H9 (cell line): ENCODE data around the gene SH3RF2. TPM values are rescaled to one million over a fixed set of nuclear protein-coding genes. Genes with fewer than 3 reads are reported as not detected.

Experiments used
- DNase-seq: peaks from one replicate; pipeline ENCODE4 v3.0.0-alpha.2; 2017
- H2AFZ ChIP-seq: one replicate; pipeline ENCODE4 v1.6.1; 2013; ENCODE audit warnings: mild to moderate bottlenecking, low read length, control low read depth, moderate library complexity
- H2AK5ac ChIP-seq: 2 replicates; pipeline ENCODE4 v1.6.1; 2013; ENCODE audit warnings: low read length, control low read depth, mixed read lengths; ENCODE audit not compliant: insufficient read length
- H2BK120ac ChIP-seq: one replicate; pipeline ENCODE4 v1.6.1; 2013; ENCODE audit warnings: low read depth, mild to moderate bottlenecking, low read length, control low read depth, inconsistent platforms; ENCODE audit not compliant: poor library complexity, severe bottlenecking
- H2BK12ac ChIP-seq: 2 replicates; pipeline ENCODE4 v1.6.1; 2013; ENCODE audit warnings: low read length, control low read depth, mixed read lengths, low read depth; ENCODE audit not compliant: insufficient read length
- H2BK15ac ChIP-seq: 2 replicates; pipeline ENCODE4 v1.6.1; 2013; ENCODE audit warnings: low read depth, low read length, control low read depth
- H2BK20ac ChIP-seq: one replicate; pipeline ENCODE4 v1.6.1; 2013; ENCODE audit warnings: low read depth, mild to moderate bottlenecking, low read length, control low read depth, inconsistent platforms; ENCODE audit not compliant: poor library complexity, severe bottlenecking
- H2BK5ac ChIP-seq: 2 replicates; pipeline ENCODE4 v1.6.1; 2013; ENCODE audit warnings: low read length, control low read depth, mixed read lengths; ENCODE audit not compliant: insufficient read length
- H3K14ac ChIP-seq: 2 replicates; pipeline ENCODE4 v1.6.1; 2013; ENCODE audit warnings: low read length, control low read depth; ENCODE audit not compliant: insufficient read depth
- H3K18ac ChIP-seq: 2 replicates; pipeline ENCODE4 v1.6.1; 2013; ENCODE audit warnings: low read depth, mild to moderate bottlenecking, mixed read lengths, low read length, control low read depth; ENCODE audit not compliant: insufficient read length
- H3K23ac ChIP-seq: 2 replicates; pipeline ENCODE4 v1.6.1; 2013; ENCODE audit warnings: low read length, control low read depth, mixed read lengths, low read depth; ENCODE audit not compliant: insufficient read length
- H3K23me2 ChIP-seq: 2 replicates; pipeline ENCODE4 v1.6.1; 2013; ENCODE audit warnings: low read depth, mild to moderate bottlenecking, mixed read lengths, low read length, control low read depth; ENCODE audit not compliant: insufficient read length, poor library complexity, severe bottlenecking
- H3K27ac ChIP-seq: 2 replicates; pipeline ENCODE4 v1.5.1; 2013; ENCODE audit warnings: low read length, control low read depth, mixed read lengths, low read depth; ENCODE audit not compliant: insufficient read length
- H3K27me3 ChIP-seq: 2 replicates; pipeline ENCODE4 v1.6.1; 2013; ENCODE audit warnings: low read length, control low read depth, inconsistent platforms; ENCODE audit not compliant: insufficient read depth
- H3K4ac ChIP-seq: 2 replicates; pipeline ENCODE4 v1.6.1; 2013; ENCODE audit warnings: low read depth, mild to moderate bottlenecking, control low read depth, inconsistent platforms, low read length, moderate library complexity
- H3K4me1 ChIP-seq: 2 replicates; pipeline ENCODE4 v1.6.1; 2013; ENCODE audit warnings: low read length, control low read depth, inconsistent platforms; ENCODE audit not compliant: insufficient read depth
- H3K4me2 ChIP-seq: 2 replicates; pipeline ENCODE4 v1.6.1; 2013; ENCODE audit warnings: low read length, control low read depth, mixed read lengths; ENCODE audit not compliant: insufficient read length, insufficient read depth
- H3K56ac ChIP-seq: 2 replicates; pipeline ENCODE4 v1.6.1; 2013; ENCODE audit warnings: low read depth, mild to moderate bottlenecking, mixed read lengths, low read length, control low read depth; ENCODE audit not compliant: insufficient read length
- H3K79me1 ChIP-seq: 2 replicates; pipeline ENCODE4 v1.6.1; 2013; ENCODE audit warnings: low read depth, mild to moderate bottlenecking, moderate library complexity, low read length, control low read depth, inconsistent platforms; ENCODE audit not compliant: insufficient read depth, poor library complexity, severe bottlenecking
- H3K79me2 ChIP-seq: 2 replicates; pipeline ENCODE4 v1.6.1; 2013; ENCODE audit warnings: low read length, control low read depth, inconsistent platforms; ENCODE audit not compliant: insufficient read depth
- H3K9ac ChIP-seq: 2 replicates; pipeline ENCODE4 v1.6.1; 2013; ENCODE audit warnings: low read length, control low read depth, mixed read lengths; ENCODE audit not compliant: insufficient read length; ENCODE audit errors: extremely low read depth
- H3K9me3 ChIP-seq: one replicate; pipeline ENCODE4 v1.6.1; 2013; ENCODE audit warnings: low read depth, low read length, inconsistent platforms; ENCODE audit not compliant: control insufficient read depth
- H3T11ph ChIP-seq: one replicate; pipeline ENCODE4 v1.6.1; 2013; ENCODE audit warnings: mild to moderate bottlenecking, low read length, control low read depth, inconsistent platforms
- H4K20me1 ChIP-seq: one replicate; pipeline ENCODE4 v1.6.1; 2013; ENCODE audit not compliant: control insufficient read depth, insufficient read length, insufficient read depth
- H4K5ac ChIP-seq: 2 replicates; pipeline ENCODE4 v1.6.1; 2013; ENCODE audit warnings: low read depth, mild to moderate bottlenecking, mixed read lengths, low read length, control low read depth; ENCODE audit not compliant: insufficient read length
- H4K8ac ChIP-seq: replicated peaks from 2 replicates; pipeline ENCODE4 v1.6.1; 2013; ENCODE audit warnings: low read length, control low read depth, mixed read lengths, low read depth; ENCODE audit not compliant: insufficient read length
- H4K91ac ChIP-seq: 2 replicates; pipeline ENCODE4 v1.6.1; 2013; ENCODE audit warnings: low read depth, mild to moderate bottlenecking, moderate library complexity, mixed read lengths, low read length, control low read depth; ENCODE audit not compliant: insufficient read length
- H3K27ac Mint-ChIP-seq, 3 experiments: 2 replicates in 2 of 3; 3 replicates in 1 of 3; pipeline ENCODE4 v1.8.0; 2020 to 2021; ENCODE audit warnings: mixed read lengths in 3 of 3, mild to moderate bottlenecking in 1 of 3, moderate library complexity in 1 of 3
- H3K27me3 Mint-ChIP-seq: 2 replicates; pipeline ENCODE4 v1.8.0; 2021; ENCODE audit warnings: low read depth, mild to moderate bottlenecking, moderate library complexity, mixed read lengths
- H3K36me3 Mint-ChIP-seq, 3 experiments: 2 replicates in 2 of 3; 3 replicates in 1 of 3; pipeline ENCODE4 v1.8.0; 2020 to 2021; ENCODE audit warnings: low read depth in 3 of 3, mixed read lengths in 3 of 3; ENCODE audit not compliant: insufficient read depth in 1 of 3
- H3K4me1 Mint-ChIP-seq, 2 experiments: 2 replicates each; pipeline ENCODE4 v1.8.0; 2020; ENCODE audit warnings: mixed read lengths in 2 of 2
- H3K4me3 Mint-ChIP-seq, 2 experiments: 2 replicates in 1 of 2; 3 replicates in 1 of 2; pipeline ENCODE4 v1.8.0; 2020 to 2021; ENCODE audit warnings: mild to moderate bottlenecking in 2 of 2, mixed read lengths in 2 of 2, moderate library complexity in 1 of 2
- H3K9me3 Mint-ChIP-seq, 2 experiments: 2 replicates in 1 of 2; 3 replicates in 1 of 2; pipeline ENCODE4 v1.8.0; 2020; ENCODE audit warnings: mild to moderate bottlenecking in 2 of 2, mixed read lengths in 2 of 2, moderate library complexity in 1 of 2
- CTCF ChIP-seq: fragments of 200-600 bp; sonication (generic); conservative IDR thresholded peaks from 3 replicates; pipeline ENCODE4 v1.8.0; 2021; ENCODE audit warnings: antibody characterized with exemption, mild to moderate bottlenecking
- WGBS: extraction: QIAGEN DNeasy Blood & Tissue Kit; methylation state at CpG from one replicate; pipeline ENCODE4 v1.1.7; 2013; ENCODE audit warnings: missing lambda C conversion rate, low lambda C conversion rate, mixed read lengths; ENCODE audit not compliant: insufficient read length; ENCODE audit errors: extremely low coverage; 5-methylcytosine and 5-hydroxymethylcytosine counted together
- total RNA-seq: library from RNA; stranded (reverse); gene quantifications from 2 replicates; pipeline ENCODE4 v1.2.1, GENCODE V29; 2021

The SH3RF2 gene
- total RNA-seq, 1 experiment from 2014 or later, result 0.66 TPM

DNA sequence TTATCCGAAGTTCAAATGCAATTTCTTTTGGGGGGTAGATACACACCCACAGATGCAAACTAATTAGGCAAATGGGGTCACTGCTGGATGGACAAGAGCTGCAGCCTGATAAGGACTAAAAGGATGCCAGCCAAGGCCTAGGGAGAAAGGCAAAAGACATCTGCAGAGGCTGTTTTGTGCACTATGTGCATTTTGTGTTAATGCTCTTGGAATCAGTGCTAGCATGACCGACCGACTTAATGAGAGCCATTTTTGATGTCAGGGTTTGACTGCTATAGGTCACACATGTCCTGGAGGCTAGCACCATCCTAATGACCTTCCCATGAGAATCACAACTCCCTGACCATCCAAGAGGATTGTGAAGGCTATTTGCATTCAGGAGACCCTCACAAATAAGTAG is 134.4 kb downstream of the SH3RF2 start:
- H3T11ph ChIP-seq, result no peak overlapping the region
- no CpG with 5 or more reads among the region's 3 CpGs for WGBS
- H3K79me2 ChIP-seq, result no peaks in the 10 kb centered on the region
- no peak for TF ChIP-seq CTCF
- Mint-ChIP-seq H3K27me3 (peaks cover 33% of the 10 kb centered on the region), H3K9me3 (no peaks in the 10 kb centered on the region), H3K4me1 (peaks cover 38% of the 10 kb centered on the region in 2 experiments), H3K4me3 (no peak overlapping the region; a peak in 1 of 5 replicates), H3K27ac (peak overlapping the region in 1 of 3 experiments; percentile 11; a peak in 1 of 7 replicates), H3K36me3 (no peaks in the 10 kb centered on the region; a peak in 1 of 7 replicates)
- H3K79me1 ChIP-seq, result no peaks in the 10 kb centered on the region
- H4K5ac ChIP-seq, result no peak overlapping the region
- H3K9me3 ChIP-seq, result no peaks in the 10 kb centered on the region
- peaks cover 15% of the 10 kb centered on the region; the same call in 1 of the 2 replicates for H3K4me1 ChIP-seq
- H3K27ac ChIP-seq, result no peak overlapping the region
- DNase-seq, result no peak
- H2BK120ac ChIP-seq, result no peak overlapping the region
- no peak overlapping the region for H2BK12ac ChIP-seq
- H3K4ac ChIP-seq, result no peak overlapping the region
- H2BK5ac ChIP-seq, result no peak overlapping the region
- no peak overlapping the region for H3K18ac ChIP-seq
- no peak overlapping the region for H3K4me2 ChIP-seq
- no peak overlapping the region for H2BK20ac ChIP-seq
- no peak overlapping the region for H2AK5ac ChIP-seq
- no peak overlapping the region for H2AFZ ChIP-seq
- H3K23me2 ChIP-seq, result no peaks in the 10 kb centered on the region
- no peak overlapping the region for H4K8ac ChIP-seq
- H2BK15ac ChIP-seq, result no peak overlapping the region
- H4K20me1 ChIP-seq, result no peaks in the 10 kb centered on the region
- no peak overlapping the region for H3K23ac ChIP-seq
- no peak overlapping the region for H4K91ac ChIP-seq
- H3K14ac ChIP-seq, result no peak overlapping the region
- no peak overlapping the region for H3K56ac ChIP-seq
- no peaks in the 10 kb centered on the region; the same call in 1 of the 2 replicates for H3K27me3 ChIP-seq
- no peak overlapping the region for H3K9ac ChIP-seq
